Parathyroid adenoma (tissue), 2 donors: ENCODE results near the gene TUBB2B.

Experiments
- H2AFZ ChIP-seq: fragments of 300-600 bp; sonication (generic); one replicate; pipeline ENCODE4 v1.7.0; 2017; ENCODE audit warnings: antibody characterized with exemption, mild to moderate bottlenecking
- H3K27ac ChIP-seq: fragments of 300-600 bp; sonication (generic); one replicate; pipeline ENCODE4 v1.7.0; 2017
- H3K27me3 ChIP-seq: fragments of 300-600 bp; sonication (generic); one replicate; pipeline ENCODE4 v1.7.0; 2017; ENCODE audit warnings: low read length; ENCODE audit not compliant: control insufficient read depth, insufficient read depth
- H3K36me3 ChIP-seq: fragments of 300-600 bp; sonication (generic); one replicate; pipeline ENCODE4 v1.7.0; 2017; ENCODE audit warnings: low read length; ENCODE audit not compliant: control insufficient read depth, insufficient read depth
- H3K4me1 ChIP-seq: fragments of 300-600 bp; sonication (generic); one replicate; pipeline ENCODE4 v1.7.0; 2017; ENCODE audit warnings: control low read depth
- H3K4me2 ChIP-seq: fragments of 300-600 bp; sonication (generic); one replicate; pipeline ENCODE4 v1.7.0; 2017; ENCODE audit warnings: low read length
- H3K4me3 ChIP-seq: fragments of 300-600 bp; sonication (generic); one replicate; pipeline ENCODE4 v1.7.0; 2017; ENCODE audit warnings: low read depth, low read length
- H3K79me2 ChIP-seq: fragments of 300-600 bp; sonication (generic); one replicate; pipeline ENCODE4 v1.7.0; 2017; ENCODE audit warnings: control low read depth
- H3K9ac ChIP-seq: fragments of 300-600 bp; sonication (generic); one replicate; pipeline ENCODE4 v1.7.0; 2017; ENCODE audit warnings: mild to moderate bottlenecking
- H3K9me3 ChIP-seq: fragments of 300-600 bp; sonication (generic); one replicate; pipeline ENCODE4 v1.7.0; 2017; ENCODE audit warnings: low read length; ENCODE audit not compliant: control insufficient read depth
- CTCF ChIP-seq: fragments of 300-600 bp; sonication (generic); IDR thresholded peaks from one replicate; pipeline ENCODE4 v1.7.0; 2017; ENCODE audit warnings: antibody characterized with exemption, mild to moderate bottlenecking
- donor health status: primary hyperparathyroidism.

TUBB2B gene

GRCh38 chr6:3261921-3262320, 34.5 kb upstream of the TUBB2B start:
- Histone ChIP-seq H3K4me1 (peaks cover 14% of the 10 kb centered on the region), H3K9me3 (no peaks in the 10 kb centered on the region), H3K4me2 (no peak overlapping the region), H3K9ac (no peak overlapping the region), H2AFZ (no peak overlapping the region), H3K79me2 (peaks cover 20% of the 10 kb centered on the region), H3K27me3 (no peaks in the 10 kb centered on the region), H3K27ac (no peak overlapping the region), H3K4me3 (no peak overlapping the region), H3K36me3 (no peaks in the 10 kb centered on the region)
- TF ChIP-seq CTCF, result no peak

- Histone ChIP-seq H3K9ac (no peak overlapping the region), H3K4me1 (peaks cover 14% of the 10 kb centered on the region)
Observed at GRCh38 chr6:3261518-3261820, 34.0 kb upstream of the TUBB2B start.

GRCh38 chr6:3260772-3261517, 33.5 kb upstream of the TUBB2B start:
- peaks cover 14% of the 10 kb centered on the region for H3K4me1 ChIP-seq
- H3K27ac ChIP-seq, result no peak overlapping the region
- no peak overlapping the region for H3K4me2 ChIP-seq
- H3K4me3 ChIP-seq, result no peak overlapping the region
- no peak overlapping the region for H3K9ac ChIP-seq
- no peaks in the 10 kb centered on the region for H3K9me3 ChIP-seq
- TF ChIP-seq CTCF, result no peak
- no peak overlapping the region for H2AFZ ChIP-seq
- H3K79me2 ChIP-seq, result peaks cover 20% of the 10 kb centered on the region
- H3K27me3 ChIP-seq, result no peaks in the 10 kb centered on the region
- H3K36me3 ChIP-seq, result no peaks in the 10 kb centered on the region

More at GRCh38 chr6:3261518-3261820, 34.0 kb upstream of the TUBB2B start:
- Histone ChIP-seq H3K4me3 (no peak overlapping the region), H3K27me3 (no peaks in the 10 kb centered on the region), H3K9me3 (no peaks in the 10 kb centered on the region), H3K27ac (no peak overlapping the region), H3K4me2 (no peak overlapping the region), H3K79me2 (peaks cover 20% of the 10 kb centered on the region), H2AFZ (no peak overlapping the region), H3K36me3 (no peaks in the 10 kb centered on the region)
- no peak for TF ChIP-seq CTCF

- peaks cover 14% of the 10 kb centered on the region for H3K4me1 ChIP-seq
- H3K9ac ChIP-seq, result no peak overlapping the region
- no peaks in the 10 kb centered on the region for H3K9me3 ChIP-seq
- H3K4me2 ChIP-seq, result no peak overlapping the region
- no peak overlapping the region for H2AFZ ChIP-seq
- no peak overlapping the region for H3K27ac ChIP-seq
- peaks cover 20% of the 10 kb centered on the region for H3K79me2 ChIP-seq
- H3K27me3 ChIP-seq, result no peaks in the 10 kb centered on the region
- no peaks in the 10 kb centered on the region for H3K36me3 ChIP-seq
- no peak overlapping the region for H3K4me3 ChIP-seq
- no peak for TF ChIP-seq CTCF
Observed at GRCh38 chr6:3260296-3260695, 32.8 kb upstream of the TUBB2B start.

GRCh38 chr6:3259491-3259958, 32.1 kb upstream of the TUBB2B start:
- peaks cover 20% of the 10 kb centered on the region for H3K79me2 ChIP-seq
- no peaks in the 10 kb centered on the region for H3K27me3 ChIP-seq
- TF ChIP-seq CTCF, result no peak
- H3K9ac ChIP-seq, result no peak overlapping the region
- H3K4me1 ChIP-seq, result peaks cover 14% of the 10 kb centered on the region
- no peaks in the 10 kb centered on the region for H3K36me3 ChIP-seq
- H3K4me3 ChIP-seq, result peak overlapping the region; percentile 76
- H2AFZ ChIP-seq, result peak overlapping the region; percentile 93
- no peaks in the 10 kb centered on the region for H3K9me3 ChIP-seq
- peak overlapping the region; percentile 33 for H3K27ac ChIP-seq
- peak overlapping the region; percentile 74 for H3K4me2 ChIP-seq
